Skeletal muscle tissue (tissue), 4 donors: ENCODE results near the gene VAV3. TPM values are rescaled to one million over a fixed set of nuclear protein-coding genes. Genes with fewer than 3 reads are reported as not detected.

Source experiments
- H3K27ac ChIP-seq: one replicate; pipeline ENCODE4 v1.7.0; 2013; ENCODE audit warnings: mild to moderate bottlenecking, low read depth, low read length, inconsistent platforms
- H3K27me3 ChIP-seq, 3 donors: one replicate each; pipeline ENCODE4 v1.7.0; 2013; ENCODE audit warnings: low read length in 3 of 3; ENCODE audit not compliant: control insufficient read depth in 3 of 3, insufficient read depth in 3 of 3
- H3K36me3 ChIP-seq, 3 donors: one replicate each; pipeline ENCODE4 v1.7.0; 2013; ENCODE audit warnings: low read length in 3 of 3; ENCODE audit not compliant: control insufficient read depth in 3 of 3, insufficient read depth in 3 of 3
- H3K4me1 ChIP-seq, 3 donors: one replicate each; pipeline ENCODE4 v1.7.0; 2013; ENCODE audit warnings: low read length in 3 of 3, mild to moderate bottlenecking in 3 of 3; ENCODE audit not compliant: control insufficient read depth in 3 of 3, insufficient read depth in 3 of 3
- H3K4me3 ChIP-seq, 3 donors: one replicate each; pipeline ENCODE4 v1.7.0; 2013; ENCODE audit warnings: low read length in 3 of 3
- H3K9ac ChIP-seq, 3 donors: one replicate each; pipeline ENCODE4 v1.7.0; 2013; ENCODE audit warnings: low read length in 3 of 3, mild to moderate bottlenecking in 3 of 3, moderate library complexity in 2 of 3, low read depth in 1 of 3
- H3K9me3 ChIP-seq, 3 donors: one replicate each; pipeline ENCODE4 v1.7.0; 2013; ENCODE audit warnings: low read length in 3 of 3; ENCODE audit not compliant: control insufficient read depth in 3 of 3
- total RNA-seq: library from RNA; depleted of rRNA; stranded (reverse); fragments of >200 nt; gene quantifications from one replicate; pipeline ENCODE4 v1.2.3, GENCODE V29; 2014
- donor health status: Osteomylitis.

Gene VAV3
- total RNA-seq, 1 donor from 2014 or later = 11.0 TPM

- H3K9me3 ChIP-seq = no peaks in the 10 kb centered on the region
- H3K4me1 ChIP-seq = no peaks in the 10 kb centered on the region
- H3K27ac ChIP-seq = no peak overlapping the region
- H3K9ac ChIP-seq = no peak overlapping the region
- H3K4me3 ChIP-seq = no peak overlapping the region
- H3K27me3 ChIP-seq = no peaks in the 10 kb centered on the region
- no peaks in the 10 kb centered on the region for H3K36me3 ChIP-seq
Measured at GRCh38 chr1:107791348-107791747, 173.6 kb downstream of the VAV3 start.

DNA sequence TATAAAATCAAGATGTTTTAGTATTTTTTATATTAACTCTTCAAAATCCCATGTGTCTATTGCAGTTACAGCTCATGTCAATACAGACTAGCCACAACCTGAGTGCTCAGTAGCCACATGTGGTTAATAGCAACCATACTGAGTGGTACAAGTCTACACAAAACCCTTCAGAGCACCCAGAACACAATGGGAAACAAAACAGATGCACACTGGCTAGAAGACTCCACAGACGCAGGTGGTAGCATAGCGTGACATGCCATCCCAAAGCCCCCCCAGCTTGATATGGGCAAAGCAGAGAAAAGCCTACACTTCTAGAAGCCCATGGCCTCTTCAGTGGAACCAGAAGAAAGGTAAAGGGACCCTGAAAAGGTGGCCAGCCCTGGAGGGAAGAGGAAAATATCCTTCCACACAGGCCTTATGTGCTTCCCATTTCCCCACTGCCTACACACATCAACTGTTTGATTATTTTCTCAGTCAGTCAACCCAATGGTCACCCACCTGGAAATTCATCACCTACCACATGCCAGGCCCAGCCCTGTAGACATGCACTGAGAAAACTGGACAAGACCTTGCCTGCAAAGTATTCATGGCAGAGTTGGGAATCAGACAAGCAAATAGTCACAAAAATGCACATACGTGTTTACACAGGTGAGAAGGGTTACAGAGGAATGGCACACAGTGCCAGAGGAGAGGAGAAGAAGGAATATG is 175.0 kb downstream of the VAV3 start:
- H3K36me3 ChIP-seq = no peaks in the 10 kb centered on the region
- H3K9me3 ChIP-seq = no peaks in the 10 kb centered on the region
- no peaks in the 10 kb centered on the region for H3K4me1 ChIP-seq
- H3K9ac ChIP-seq = no peak overlapping the region
- H3K27ac ChIP-seq = no peak overlapping the region
- no peaks in the 10 kb centered on the region for H3K27me3 ChIP-seq
- H3K4me3 ChIP-seq = no peak overlapping the region

DNA sequence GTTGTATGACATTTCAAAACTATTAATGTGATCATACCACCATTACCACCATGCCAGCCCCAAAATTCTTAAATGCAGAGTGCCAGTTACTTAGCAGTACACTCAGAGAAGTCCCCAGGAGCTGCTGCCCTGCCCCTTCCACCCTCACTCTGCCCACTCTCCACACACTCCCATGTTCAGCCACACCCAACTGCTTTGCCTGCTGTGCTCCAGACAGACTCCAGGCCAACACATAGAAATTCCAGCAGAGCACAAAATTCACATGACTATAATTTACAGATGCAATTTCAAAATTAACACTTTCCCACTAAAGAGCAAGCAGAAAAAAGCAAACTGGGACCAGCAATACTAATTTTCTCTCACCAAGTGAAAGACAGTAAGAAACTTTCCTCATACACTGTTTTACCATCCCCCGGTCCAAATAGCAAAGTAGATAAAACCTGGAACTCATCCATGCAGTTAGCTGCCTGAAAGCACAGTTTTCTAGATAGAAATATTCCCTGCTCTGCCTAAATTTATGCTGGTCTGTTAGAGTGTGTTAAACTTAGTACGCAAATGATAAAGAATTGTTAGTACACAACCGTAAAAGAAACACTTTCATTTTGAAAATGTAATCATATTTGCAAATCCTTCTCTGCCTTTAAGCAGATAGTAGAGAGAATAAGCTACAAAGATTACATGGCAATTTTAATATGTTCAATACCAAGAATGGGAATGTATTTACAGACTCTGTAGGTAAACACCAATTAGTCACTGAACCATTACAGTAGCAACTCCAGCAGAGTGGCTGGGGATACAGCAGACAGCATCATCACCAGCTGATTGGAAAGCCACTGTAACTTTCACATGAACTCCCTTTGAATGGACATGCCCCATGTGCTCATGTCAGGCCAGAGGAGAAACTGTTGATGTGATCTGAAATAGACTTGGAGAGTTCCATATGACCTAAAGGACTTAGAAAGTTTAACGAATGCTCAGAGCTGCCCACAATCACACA is 176.5 kb downstream of the VAV3 start:
- Histone ChIP-seq H3K36me3 (no peaks in the 10 kb centered on the region), H3K4me1 (no peaks in the 10 kb centered on the region), H3K27me3 (no peaks in the 10 kb centered on the region), H3K27ac (no peak overlapping the region), H3K9me3 (no peaks in the 10 kb centered on the region), H3K4me3 (no peak overlapping the region), H3K9ac (no peak overlapping the region)

GRCh38 chr1:107787299-107787698 is 177.7 kb downstream of the VAV3 start:
- H3K4me1 ChIP-seq = no peaks in the 10 kb centered on the region
- no peaks in the 10 kb centered on the region for H3K36me3 ChIP-seq
- no peak overlapping the region for H3K4me3 ChIP-seq
- no peak overlapping the region for H3K27ac ChIP-seq
- no peaks in the 10 kb centered on the region for H3K27me3 ChIP-seq
- no peak overlapping the region for H3K9ac ChIP-seq
- H3K9me3 ChIP-seq = no peaks in the 10 kb centered on the region

- no peaks in the 10 kb centered on the region for H3K27me3 ChIP-seq
Measured at GRCh38 chr1:107786203-107786845, 178.7 kb downstream of the VAV3 start.

DNA sequence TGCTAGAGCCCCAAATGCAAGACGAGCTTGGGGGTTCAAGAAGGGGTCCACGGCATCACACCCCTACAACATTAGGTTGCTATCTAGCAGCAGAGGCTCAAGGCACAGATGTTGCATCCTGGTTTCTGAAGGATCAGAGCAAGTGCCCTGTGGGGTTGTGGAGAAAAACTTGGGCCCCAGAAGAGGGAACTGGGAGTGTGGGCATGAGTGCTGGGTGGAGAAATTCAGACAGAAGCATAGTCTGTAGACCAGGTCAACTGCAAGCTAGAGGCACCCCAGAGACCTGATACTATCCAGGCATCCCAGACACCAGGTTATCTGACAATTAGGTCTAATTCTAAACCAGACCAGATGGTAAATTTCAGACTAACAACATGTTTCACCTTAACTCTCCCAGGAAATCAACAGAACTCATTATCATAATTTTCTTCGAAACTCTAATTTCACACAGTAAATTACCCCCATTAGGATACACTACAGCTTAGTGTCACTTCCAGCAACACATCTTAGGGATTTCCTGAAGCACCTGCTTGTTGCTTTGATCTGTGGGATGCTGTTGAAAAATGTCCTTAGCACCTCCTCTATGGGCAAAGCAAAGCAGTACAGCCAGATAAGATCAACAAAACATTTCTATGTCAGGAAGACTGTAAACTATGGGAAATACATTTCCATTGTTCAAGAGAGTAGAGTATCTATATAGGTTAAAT is 179.3 kb downstream of the VAV3 start:
- Histone ChIP-seq H3K9me3 (no peaks in the 10 kb centered on the region), H3K27ac (no peak overlapping the region), H3K4me1 (no peaks in the 10 kb centered on the region), H3K4me3 (no peak overlapping the region), H3K9ac (no peak overlapping the region), H3K36me3 (no peaks in the 10 kb centered on the region), H3K27me3 (no peaks in the 10 kb centered on the region)

More at GRCh38 chr1:107786203-107786845, 178.7 kb downstream of the VAV3 start:
- no peak overlapping the region for H3K9ac ChIP-seq
- no peaks in the 10 kb centered on the region for H3K4me1 ChIP-seq
- no peaks in the 10 kb centered on the region for H3K9me3 ChIP-seq
- H3K27ac ChIP-seq = no peak overlapping the region
- no peaks in the 10 kb centered on the region for H3K36me3 ChIP-seq
- no peak overlapping the region for H3K4me3 ChIP-seq

GRCh38 chr1:107782217-107782845 is 182.6 kb downstream of the VAV3 start:
- H3K27ac ChIP-seq = no peak overlapping the region
- H3K4me1 ChIP-seq = no peaks in the 10 kb centered on the region
- H3K27me3 ChIP-seq = no peaks in the 10 kb centered on the region
- H3K9ac ChIP-seq = no peak overlapping the region
- no peaks in the 10 kb centered on the region for H3K9me3 ChIP-seq
- no peaks in the 10 kb centered on the region for H3K36me3 ChIP-seq
- no peak overlapping the region for H3K4me3 ChIP-seq

DNA sequence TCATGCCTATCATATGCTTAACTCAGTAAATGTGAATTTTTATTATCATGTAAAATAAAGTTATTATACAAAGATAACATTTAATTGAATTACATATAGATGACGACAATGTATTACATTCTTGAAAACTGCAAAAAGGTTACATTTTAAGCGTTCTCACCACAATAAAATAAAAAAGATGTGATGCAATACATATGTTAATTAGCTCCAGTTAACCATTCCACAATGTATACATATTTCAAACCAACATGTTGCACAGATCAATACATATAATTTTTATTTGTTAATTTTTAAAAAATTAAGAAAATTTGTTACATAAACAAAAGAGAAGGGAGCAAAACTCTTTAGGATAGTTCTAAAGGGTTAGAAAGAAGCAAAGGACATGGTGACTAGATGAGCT is 183.7 kb downstream of the VAV3 start:
- Histone ChIP-seq H3K27ac (no peak overlapping the region), H3K27me3 (no peaks in the 10 kb centered on the region), H3K9me3 (no peaks in the 10 kb centered on the region)

DNA sequence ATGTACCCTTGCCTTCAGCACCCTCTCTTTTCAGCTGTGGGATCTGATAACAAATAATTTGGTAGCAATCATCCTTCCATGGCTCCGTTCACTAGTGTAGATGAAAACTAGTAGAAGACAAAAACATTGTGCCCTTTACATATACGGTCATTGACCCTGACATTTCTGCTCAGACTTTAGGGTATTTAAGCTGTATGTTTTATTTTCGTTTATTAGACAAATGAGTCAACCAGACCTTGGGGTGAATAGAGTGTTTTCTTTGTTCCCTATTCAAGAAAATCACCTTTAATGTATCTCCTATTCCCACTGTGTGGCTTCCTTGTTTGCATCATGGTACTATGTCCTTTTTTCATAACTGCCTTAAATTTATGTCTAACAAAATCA is 187.3 kb downstream of the VAV3 start:
- no peak overlapping the region for H3K9ac ChIP-seq
- no peaks in the 10 kb centered on the region for H3K36me3 ChIP-seq
- no peaks in the 10 kb centered on the region for H3K27me3 ChIP-seq
- H3K4me1 ChIP-seq = no peaks in the 10 kb centered on the region
- H3K27ac ChIP-seq = no peak overlapping the region
- H3K4me3 ChIP-seq = no peak overlapping the region
- no peaks in the 10 kb centered on the region for H3K9me3 ChIP-seq

More for the DNA sequence above, 183.7 kb downstream of the VAV3 start:
- H3K9ac ChIP-seq = no peak overlapping the region
- no peaks in the 10 kb centered on the region for H3K4me1 ChIP-seq
- H3K4me3 ChIP-seq = no peak overlapping the region
- no peaks in the 10 kb centered on the region for H3K36me3 ChIP-seq
